ENCODE measurements around the gene RPL36. TPM values are rescaled to one million over a fixed set of nuclear protein-coding genes. Genes with fewer than 3 reads are reported as not detected.

The RPL36 gene
- total RNA-seq, 1 experiment from 2014 or later = 497 TPM

DNA sequence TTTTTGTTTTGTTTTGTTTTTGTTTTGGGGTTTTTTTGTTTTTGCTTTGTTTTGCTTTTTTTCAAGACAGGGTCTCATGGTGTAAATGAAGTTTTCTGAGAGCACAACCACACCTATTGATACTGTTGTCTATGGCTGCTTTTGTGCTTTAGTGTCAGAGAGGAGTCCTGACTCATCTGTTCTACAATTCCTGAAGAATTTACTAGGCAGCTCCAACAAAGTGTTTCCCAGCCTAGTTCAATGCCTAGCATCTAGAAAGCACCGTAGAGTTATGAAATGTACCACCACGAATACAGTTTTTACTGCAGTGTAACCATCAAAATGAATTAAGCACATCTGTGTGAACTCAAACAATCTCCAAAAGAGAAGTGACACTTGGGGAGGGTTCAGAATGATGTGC lies 46.1 kb upstream of the RPL36 start:
- Mint-ChIP-seq H3K9me3 (ENCODE audit: low read depth, unreplicated experiment) (no peaks in the 10 kb centered on the region), H3K27ac (ENCODE audit: unreplicated experiment) (no peak overlapping the region), H3K27me3 (ENCODE audit: unreplicated experiment) (no peaks in the 10 kb centered on the region), H3K4me1 (ENCODE audit: low read depth, unreplicated experiment) (peaks cover 7% of the 10 kb centered on the region), H3K36me3 (ENCODE audit: insufficient read depth, unreplicated experiment) (peaks cover 51% of the 10 kb centered on the region), H3K4me3 (ENCODE audit: low read depth, unreplicated experiment) (no peak overlapping the region)
- no TSS peak for BruUV-seq (replicated peaks)
- TF ChIP-seq, protein P1, sequence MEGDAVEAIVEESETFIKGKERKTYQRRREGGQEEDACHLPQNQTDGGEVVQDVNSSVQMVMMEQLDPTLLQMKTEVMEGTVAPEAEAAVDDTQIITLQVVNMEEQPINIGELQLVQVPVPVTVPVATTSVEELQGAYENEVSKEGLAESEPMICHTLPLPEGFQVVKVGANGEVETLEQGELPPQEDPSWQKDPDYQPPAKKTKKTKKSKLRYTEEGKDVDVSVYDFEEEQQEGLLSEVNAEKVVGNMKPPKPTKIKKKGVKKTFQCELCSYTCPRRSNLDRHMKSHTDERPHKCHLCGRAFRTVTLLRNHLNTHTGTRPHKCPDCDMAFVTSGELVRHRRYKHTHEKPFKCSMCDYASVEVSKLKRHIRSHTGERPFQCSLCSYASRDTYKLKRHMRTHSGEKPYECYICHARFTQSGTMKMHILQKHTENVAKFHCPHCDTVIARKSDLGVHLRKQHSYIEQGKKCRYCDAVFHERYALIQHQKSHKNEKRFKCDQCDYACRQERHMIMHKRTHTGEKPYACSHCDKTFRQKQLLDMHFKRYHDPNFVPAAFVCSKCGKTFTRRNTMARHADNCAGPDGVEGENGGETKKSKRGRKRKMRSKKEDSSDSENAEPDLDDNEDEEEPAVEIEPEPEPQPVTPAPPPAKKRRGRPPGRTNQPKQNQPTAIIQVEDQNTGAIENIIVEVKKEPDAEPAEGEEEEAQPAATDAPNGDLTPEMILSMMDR (IDR thresholded peaks at IDR 0.05; ENCODE audit: unreplicated experiment) = no peak
- DNase-seq = no peak
- CTCF ChIA-PET = interaction anchor here (0.6 kb wide), 1 partner anchor 130 kb away, joined by 4 read pairs; no protein-coding TSS in a partner anchor
- intact Hi-C loops (cut with micrococcal nuclease; ENCODE audit: unreplicated experiment) = no loop called here

DNA sequence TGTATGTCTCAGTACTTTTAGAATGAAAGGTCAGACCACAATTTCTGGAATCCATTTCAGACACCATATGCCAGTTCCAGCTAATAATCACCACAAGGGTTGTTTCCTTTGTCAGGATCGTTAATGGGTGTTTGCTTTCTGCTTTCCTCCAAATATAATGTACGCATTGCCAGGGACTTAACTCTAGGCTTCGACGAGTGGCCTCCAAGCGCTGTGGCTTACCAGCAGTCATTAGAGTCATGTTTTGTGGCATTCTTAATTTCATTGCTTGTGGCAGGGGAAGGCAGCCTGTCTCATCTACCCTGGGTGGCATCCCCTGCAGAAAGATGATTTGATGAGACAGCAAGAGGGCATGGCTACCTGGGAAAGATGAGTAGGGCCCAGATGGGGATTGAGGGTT lies 44.7 kb upstream of the RPL36 start:
- H3K4me1 Mint-ChIP-seq (ENCODE audit: low read depth, unreplicated experiment) = peaks cover 7% of the 10 kb centered on the region
- intact Hi-C loops (cut with micrococcal nuclease; ENCODE audit: unreplicated experiment) = no loop called here
- H3K27me3 Mint-ChIP-seq (ENCODE audit: unreplicated experiment) = no peaks in the 10 kb centered on the region

DNA sequence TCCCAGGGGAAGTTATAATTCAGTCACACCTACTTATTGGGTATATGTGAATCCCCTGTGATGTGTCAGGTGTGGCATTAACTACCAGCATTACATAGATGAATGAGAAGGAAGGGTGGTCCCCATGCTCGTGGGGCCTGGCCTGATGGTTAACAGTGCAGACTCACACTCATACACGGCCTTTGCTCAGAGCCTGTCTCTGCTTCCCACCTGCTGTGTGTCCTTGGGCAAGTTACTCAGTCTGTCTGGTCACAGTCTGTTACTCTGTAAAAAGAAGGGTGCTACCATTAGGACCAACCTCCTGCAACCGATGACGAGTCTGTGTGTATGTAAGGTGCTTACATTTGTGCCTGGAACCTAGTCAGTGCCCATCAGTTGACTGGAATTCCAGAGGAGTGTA lies 43.4 kb upstream of the RPL36 start:
- Mint-ChIP-seq H3K27me3 (ENCODE audit: unreplicated experiment) (no peaks in the 10 kb centered on the region), H3K9me3 (ENCODE audit: low read depth, unreplicated experiment) (no peaks in the 10 kb centered on the region), H3K4me1 (ENCODE audit: low read depth, unreplicated experiment) (peaks cover 1% of the 10 kb centered on the region), H3K4me3 (ENCODE audit: low read depth, unreplicated experiment) (no peak overlapping the region), H3K36me3 (ENCODE audit: insufficient read depth, unreplicated experiment) (peaks cover 35% of the 10 kb centered on the region), H3K27ac (ENCODE audit: unreplicated experiment) (no peak overlapping the region)
- CTCF ChIA-PET = no interaction called here
- no TSS peak for BruUV-seq (replicated peaks)
- TF ChIP-seq, protein P1 (IDR thresholded peaks at IDR 0.05; ENCODE audit: unreplicated experiment) = no peak
- DNase-seq = no peak
- intact Hi-C loops (cut with micrococcal nuclease; ENCODE audit: unreplicated experiment) = no loop called here

More for the DNA sequence above, 44.7 kb upstream of the RPL36 start:
- BruUV-seq (replicated peaks) = no TSS peak
- Mint-ChIP-seq H3K4me3 (ENCODE audit: low read depth, unreplicated experiment) (no peak overlapping the region), H3K27ac (ENCODE audit: unreplicated experiment) (no peak overlapping the region), H3K9me3 (ENCODE audit: low read depth, unreplicated experiment) (no peaks in the 10 kb centered on the region), H3K36me3 (ENCODE audit: insufficient read depth, unreplicated experiment) (peaks cover 48% of the 10 kb centered on the region)
- DNase-seq = no peak
- TF ChIP-seq, protein P1 (IDR thresholded peaks at IDR 0.05; ENCODE audit: unreplicated experiment) = no peak
- CTCF ChIA-PET = no interaction called here

- Mint-ChIP-seq H3K9me3 (ENCODE audit: low read depth, unreplicated experiment) (no peaks in the 10 kb centered on the region), H3K4me1 (ENCODE audit: low read depth, unreplicated experiment) (no peaks in the 10 kb centered on the region), H3K27me3 (ENCODE audit: unreplicated experiment) (no peaks in the 10 kb centered on the region), H3K36me3 (ENCODE audit: insufficient read depth, unreplicated experiment) (peaks cover 39% of the 10 kb centered on the region), H3K4me3 (ENCODE audit: low read depth, unreplicated experiment) (no peak overlapping the region), H3K27ac (ENCODE audit: unreplicated experiment) (no peak overlapping the region)
- TF ChIP-seq, protein P1 (IDR thresholded peaks at IDR 0.05; ENCODE audit: unreplicated experiment) = no peak
- intact Hi-C loops (cut with micrococcal nuclease; ENCODE audit: unreplicated experiment) = no loop called here
- no TSS peak for BruUV-seq (replicated peaks)
- CTCF ChIA-PET = no interaction called here
- no peak for DNase-seq
Observed at GRCh38 chr19:5648464-5648863, 41.6 kb upstream of the RPL36 start.
